HepG2 (cell line): ENCODE data around the gene C22orf31. TPM values are rescaled to one million over a fixed set of nuclear protein-coding genes. Genes with fewer than 3 reads are reported as not detected.

Experiments
- DNMT3B ChIP-seq: conservative IDR thresholded peaks from 2 replicates; pipeline ENCODE4 v1.6.1; 2016; ENCODE audit warnings: missing biosample characterization, control low read depth
- DRAP1 ChIP-seq: IDR thresholded peaks from 2 replicates; pipeline ENCODE4 v1.6.1; 2016; ENCODE audit warnings: missing genetic modification reagents, missing compliant biosample characterization
- EP300 ChIP-seq, 3 experiments: sonication (generic) in 1 of 3; formaldehyde crosslinking in 1 of 3; IDR thresholded peaks; 2 replicates each; pipeline versions ENCODE4 v1.5.1 to v1.6.1; 2011 to 2020; ENCODE audit warnings: low read depth in 2 of 3, low read length in 2 of 3, borderline replicate concordance in 1 of 3, improper control_type of control experiment in 1 of 3, mild to moderate bottlenecking in 1 of 3, missing genetic modification reagents in 1 of 3, moderate library complexity in 1 of 3
- FOXA3 ChIP-seq: IDR thresholded peaks from 2 replicates; pipeline ENCODE4 v1.6.1; 2016; ENCODE audit warnings: missing genetic modification reagents, missing compliant biosample characterization
- HMG20A ChIP-seq: IDR thresholded peaks from 2 replicates; pipeline ENCODE4 v1.6.1; 2016; ENCODE audit warnings: borderline replicate concordance
- KLF13 ChIP-seq: sonication (generic); formaldehyde crosslinking; IDR thresholded peaks from 2 replicates; pipeline ENCODE4 v1.4.0; 2020; ENCODE audit warnings: mild to moderate bottlenecking, missing genetic modification reagents
- NR2F6 ChIP-seq, 2 experiments: IDR thresholded peaks; 2 replicates each; pipeline ENCODE4 v1.6.1; 2016; ENCODE audit warnings: antibody characterized with exemption in 1 of 2, mild to moderate bottlenecking in 1 of 2
- PAF1 ChIP-seq: IDR thresholded peaks from 2 replicates; pipeline ENCODE4 v1.6.1; 2016; ENCODE audit warnings: missing genetic modification reagents, missing compliant biosample characterization
- PRDM10 ChIP-seq: sonication (generic); formaldehyde crosslinking; IDR thresholded peaks from 2 replicates; pipeline ENCODE4 v1.4.0; 2020; ENCODE audit warnings: low read depth, missing genetic modification reagents
- SP5 ChIP-seq: IDR thresholded peaks from 2 replicates; pipeline ENCODE4 v1.6.1; 2016; ENCODE audit warnings: low read depth, borderline replicate concordance
- TARDBP ChIP-seq: sonication (generic); formaldehyde crosslinking; IDR thresholded peaks from 2 replicates; pipeline ENCODE4 v1.8.0; 2022; ENCODE audit warnings: mild to moderate bottlenecking, missing genetic modification reagents
- ZNF281 ChIP-seq: sonication (generic); formaldehyde crosslinking; IDR thresholded peaks from 2 replicates; pipeline ENCODE4 v1.4.0; 2020; ENCODE audit warnings: missing genetic modification reagents, borderline replicate concordance
- ZNF615 ChIP-seq: sonication (generic); formaldehyde crosslinking; IDR thresholded peaks from 2 replicates; pipeline ENCODE4 v1.5.0; 2020; ENCODE audit warnings: mild to moderate bottlenecking, missing genetic modification reagents, borderline replicate concordance
- ZNF703 ChIP-seq: sonication (generic); formaldehyde crosslinking; IDR thresholded peaks from 2 replicates; pipeline ENCODE4 v1.5.1; 2020; ENCODE audit warnings: missing genetic modification reagents, mild to moderate bottlenecking, moderate library complexity, borderline replicate concordance
- polyA plus RNA-seq, 8 experiments: library from polyadenylated mRNA; depleted of rRNA in 3 of 8; stranded (reverse) in 7 of 8; unstranded in 1 of 8; fragments of >200 nt; fragmentation: Illumina TruSeq in 4 of 8; extraction: Trizol in 4 of 8; gene quantifications; 2 replicates each; pipeline versions ENCODE4 v1.2.1 to v1.2.3, GENCODE V29; 2011 to 2016; ENCODE audit warnings: low read depth in 4 of 8, missing spikeins in 1 of 8, mixed read lengths in 1 of 8; ENCODE audit not compliant: insufficient read depth in 1 of 8
- total RNA-seq, 5 experiments: library from RNA; depleted of rRNA; stranded (reverse); fragments of >200 nt; fragmentation: Illumina TruSeq; extraction: Trizol; gene quantifications; 2 replicates each; pipeline ENCODE4 v1.2.3, GENCODE V29; 2016; ENCODE audit warnings: low read depth in 1 of 5
- TF ChIP-seq, protein P1 (sequence below): sonication (generic); formaldehyde crosslinking; conservative IDR thresholded peaks from 2 replicates; pipeline ENCODE4 v1.5.0; 2020; ENCODE audit warnings: missing genetic modification reagents
- TF ChIP-seq, protein P2 (sequence below): sonication (generic); formaldehyde crosslinking; IDR thresholded peaks from 2 replicates; pipeline ENCODE4 v1.4.0; 2020; ENCODE audit warnings: missing genetic modification reagents

The C22orf31 gene
- total and polyA plus RNA-seq, 2 of the 13 experiments (the other 11 are each of a cell fraction or from before 2014, with no cell fraction given), result not detected

DNA sequence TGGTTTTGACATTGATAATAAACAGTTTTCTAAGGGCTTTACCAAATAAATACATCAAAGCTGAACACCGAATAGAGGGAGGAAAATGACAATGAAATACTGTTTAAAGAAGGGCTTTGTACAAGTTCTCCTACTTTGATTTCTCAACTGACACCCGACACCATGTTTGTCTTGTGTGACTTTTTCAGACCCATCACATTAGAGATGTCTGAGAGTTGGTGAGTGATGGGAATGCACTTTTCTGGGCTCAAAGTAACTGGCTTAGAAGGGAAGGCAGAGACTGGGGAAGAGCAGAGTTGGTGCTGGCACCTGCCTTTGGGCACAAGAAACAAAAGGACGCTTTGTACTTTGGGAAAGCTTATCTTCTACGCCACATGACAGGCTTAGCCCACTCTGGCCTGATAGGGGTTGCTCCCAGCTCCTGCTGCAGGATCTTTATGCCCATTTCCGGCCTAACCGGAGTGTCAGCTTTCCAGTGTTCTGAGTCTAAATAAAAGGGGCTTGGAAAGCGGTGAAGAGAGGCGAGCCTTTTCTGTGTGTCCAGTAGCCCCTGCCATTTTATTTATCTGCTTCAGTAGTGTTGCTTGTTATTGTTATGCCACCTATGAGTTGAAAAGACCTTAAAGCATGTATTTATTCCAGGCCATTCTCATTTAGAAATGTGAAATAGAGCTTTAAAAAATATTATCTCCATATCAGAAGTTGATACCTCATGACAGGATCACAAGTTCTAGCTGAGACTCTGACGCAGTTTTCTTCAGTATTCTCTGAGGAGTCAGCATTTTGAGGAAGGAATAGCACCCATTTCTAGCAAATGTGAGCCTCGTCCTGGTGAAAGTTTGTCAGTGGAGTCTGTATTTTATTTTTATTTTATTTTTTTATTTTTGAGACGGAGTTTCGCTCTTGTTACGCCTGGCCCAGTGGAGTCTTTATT, 35.4 kb upstream of the C22orf31 start (continued):
- no peak for TF ChIP-seq ZNF281
- TF ChIP-seq ZNF703 (CRISPR knock-in tag), result no peak
- TF ChIP-seq PAF1 (CRISPR knock-in tag), result no peak
- peak in 1 of 2 experiments; percentile 85; a peak in 2 of 4 replicates for TF ChIP-seq EP300 (IDR thresholded peaks at IDR 0.05; ENCODE audit: low read depth in 2 of 2, low read length in 2 of 2)
- peak; percentile 83; the same call in 1 of the 2 replicates for TF ChIP-seq EP300 (CRISPR knock-in tag; IDR thresholded peaks at IDR 0.05; ENCODE audit: borderline replicate concordance)
- TF ChIP-seq ZNF615 (CRISPR knock-in tag), result no peak
- no peak; the same call in 1 of the 2 replicates for TF ChIP-seq DNMT3B (CRISPR knock-in tag)
- TF ChIP-seq DRAP1, result peak; percentile 29; the same call in 1 of the 2 replicates
- peak; percentile 75 for TF ChIP-seq TARDBP (CRISPR knock-in tag)
- TF ChIP-seq PRDM10, result peak; percentile 94
- TF ChIP-seq NR2F6 (IDR thresholded peaks at IDR 0.05), result peak; percentile 84
- TF ChIP-seq NR2F6 (CRISPR knock-in tag; IDR thresholded peaks at IDR 0.05), result peak; percentile 66
- TF ChIP-seq FOXA3 (CRISPR knock-in tag), result peak; percentile 93
- peak; percentile 94 for TF ChIP-seq HMG20A (CRISPR knock-in tag)
- TF ChIP-seq, protein P1, sequence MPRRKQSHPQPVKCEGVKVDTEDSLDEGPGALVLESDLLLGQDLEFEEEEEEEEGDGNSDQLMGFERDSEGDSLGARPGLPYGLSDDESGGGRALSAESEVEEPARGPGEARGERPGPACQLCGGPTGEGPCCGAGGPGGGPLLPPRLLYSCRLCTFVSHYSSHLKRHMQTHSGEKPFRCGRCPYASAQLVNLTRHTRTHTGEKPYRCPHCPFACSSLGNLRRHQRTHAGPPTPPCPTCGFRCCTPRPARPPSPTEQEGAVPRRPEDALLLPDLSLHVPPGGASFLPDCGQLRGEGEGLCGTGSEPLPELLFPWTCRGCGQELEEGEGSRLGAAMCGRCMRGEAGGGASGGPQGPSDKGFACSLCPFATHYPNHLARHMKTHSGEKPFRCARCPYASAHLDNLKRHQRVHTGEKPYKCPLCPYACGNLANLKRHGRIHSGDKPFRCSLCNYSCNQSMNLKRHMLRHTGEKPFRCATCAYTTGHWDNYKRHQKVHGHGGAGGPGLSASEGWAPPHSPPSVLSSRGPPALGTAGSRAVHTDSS (CRISPR knock-in tag), result no peak
- peak; percentile 92 for TF ChIP-seq SP5
- no peak for TF ChIP-seq KLF13 (CRISPR knock-in tag)
- TF ChIP-seq, protein P2, sequence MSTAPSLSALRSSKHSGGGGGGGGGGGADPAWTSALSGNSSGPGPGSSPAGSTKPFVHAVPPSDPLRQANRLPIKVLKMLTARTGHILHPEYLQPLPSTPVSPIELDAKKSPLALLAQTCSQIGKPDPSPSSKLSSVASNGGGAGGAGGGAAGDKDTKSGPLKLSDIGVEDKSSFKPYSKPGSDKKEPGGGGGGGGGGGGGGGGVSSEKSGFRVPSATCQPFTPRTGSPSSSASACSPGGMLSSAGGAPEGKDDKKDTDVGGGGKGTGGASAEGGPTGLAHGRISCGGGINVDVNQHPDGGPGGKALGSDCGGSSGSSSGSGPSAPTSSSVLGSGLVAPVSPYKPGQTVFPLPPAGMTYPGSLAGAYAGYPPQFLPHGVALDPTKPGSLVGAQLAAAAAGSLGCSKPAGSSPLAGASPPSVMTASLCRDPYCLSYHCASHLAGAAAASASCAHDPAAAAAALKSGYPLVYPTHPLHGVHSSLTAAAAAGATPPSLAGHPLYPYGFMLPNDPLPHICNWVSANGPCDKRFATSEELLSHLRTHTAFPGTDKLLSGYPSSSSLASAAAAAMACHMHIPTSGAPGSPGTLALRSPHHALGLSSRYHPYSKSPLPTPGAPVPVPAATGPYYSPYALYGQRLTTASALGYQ (CRISPR knock-in tag), result peak; percentile 91; the same call in 1 of the 2 replicates
